ENCODE results near the gene MPPED1. TPM values are rescaled to one million over a fixed set of nuclear protein-coding genes. Genes with fewer than 3 reads are reported as not detected.

The MPPED1 gene
- polyA plus RNA-seq, 5 donors = 0.25 to 0.46 (median 0.46) TPM

DNA sequence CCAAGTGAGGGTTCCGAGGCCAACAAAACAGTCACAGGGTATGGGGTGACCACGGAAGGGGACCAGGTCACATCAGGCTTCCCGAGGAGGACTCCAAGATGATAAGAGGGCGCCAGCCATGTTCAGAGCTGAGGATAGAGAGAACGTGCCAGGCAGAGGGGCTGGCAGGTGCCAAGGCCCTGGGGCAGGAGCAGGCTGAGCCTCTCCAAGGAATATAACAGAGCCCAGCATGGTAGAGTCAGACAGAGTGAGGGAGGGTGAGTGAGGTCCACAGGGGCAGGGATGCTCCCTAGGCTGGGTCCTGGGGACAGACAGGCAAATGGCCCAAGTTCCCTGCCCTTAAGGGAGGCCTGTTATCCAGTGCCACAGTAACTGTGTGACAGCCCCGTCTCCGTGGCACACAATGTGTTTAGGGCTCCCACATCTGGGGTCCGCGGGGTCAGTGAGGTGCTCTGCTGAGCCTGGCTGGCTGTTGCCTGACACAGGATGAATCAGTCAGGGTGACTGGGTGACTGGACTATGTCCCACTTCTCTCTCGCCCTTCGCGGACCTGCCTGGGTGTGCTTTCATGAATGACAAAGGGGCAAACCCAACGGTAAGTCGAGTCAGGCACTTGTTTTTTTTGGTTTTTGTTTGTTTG is 105.3 kb downstream of the MPPED1 start:
- no peak for DNase-seq

DNA sequence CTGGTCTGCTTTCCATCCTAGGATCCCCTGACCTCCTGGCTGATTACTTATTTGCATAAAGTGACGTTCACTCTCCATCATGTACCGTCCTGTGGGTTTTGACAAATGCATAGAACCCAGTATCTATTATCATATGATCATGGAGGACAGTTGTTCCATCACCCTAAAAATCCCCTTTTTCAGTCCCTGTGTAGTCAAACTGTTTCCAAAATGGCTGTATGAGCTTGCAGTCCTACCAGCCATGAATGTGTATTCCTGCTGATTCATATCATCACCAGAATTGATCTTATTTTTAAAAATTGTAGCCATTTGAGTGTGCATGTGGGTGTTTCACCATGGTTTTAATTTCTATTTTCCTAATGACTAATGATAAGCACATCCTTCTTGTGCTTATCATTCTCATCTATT is 108.8 kb downstream of the MPPED1 start:
- no peak for DNase-seq

DNA sequence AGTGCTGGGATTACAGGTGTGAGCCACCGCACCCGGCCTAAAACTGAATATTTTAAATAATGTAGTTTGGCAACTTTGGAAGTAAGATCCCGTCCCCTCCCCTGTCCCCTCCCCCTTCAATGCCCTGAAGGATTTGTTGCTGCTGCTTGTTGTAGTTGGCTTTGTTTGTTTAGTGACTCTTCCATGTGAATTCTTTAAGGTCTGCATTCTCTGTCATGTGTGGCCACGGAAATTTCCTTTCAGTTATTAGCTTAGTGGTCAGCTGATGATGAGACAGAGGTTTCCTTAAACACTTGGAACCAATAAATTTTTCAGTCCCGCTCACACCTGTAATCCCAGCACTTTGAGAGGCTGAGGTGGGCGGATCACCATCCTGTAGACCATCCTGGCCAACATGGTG is 109.9 kb downstream of the MPPED1 start:
- DNase-seq = no peak

DNA sequence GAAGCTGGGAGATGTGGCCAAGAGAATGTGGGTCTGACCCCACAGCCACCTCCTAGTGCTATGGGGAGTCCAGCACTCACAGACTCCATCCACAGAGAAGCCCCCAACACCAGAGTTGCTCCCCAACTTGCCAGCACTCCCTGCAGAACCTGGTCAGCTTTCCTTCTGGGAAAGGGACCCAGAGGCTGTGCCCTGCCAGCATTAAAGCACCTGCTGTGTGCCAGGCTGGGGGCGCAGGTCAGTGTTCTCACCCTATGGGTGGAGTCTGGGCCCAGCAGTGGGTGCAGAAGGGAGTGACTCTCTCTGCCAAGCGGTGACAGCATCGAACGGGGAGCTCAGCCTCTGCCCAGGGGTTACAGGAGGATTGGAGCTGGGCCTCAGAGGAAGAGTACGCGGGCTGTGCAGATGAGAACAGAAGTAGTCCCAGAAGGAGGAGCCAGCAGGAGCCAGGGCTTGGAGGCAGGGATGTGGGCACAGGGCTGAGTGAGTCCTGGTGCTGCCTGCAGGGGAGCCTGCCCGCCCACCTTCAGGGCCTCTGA is 114.4 kb downstream of the MPPED1 start:
- DNase-seq = no peak

- DNase-seq = no peak
Measured at GRCh38 chr22:43526946-43527345, 115.1 kb downstream of the MPPED1 start.

GRCh38 chr22:43528601-43529360 is 117.0 kb downstream of the MPPED1 start:
- DNase-seq = no peak

- DNase-seq = no peak
Measured at GRCh38 chr22:43529461-43529860, 117.6 kb downstream of the MPPED1 start.

GRCh38 chr22:43529934-43530333 is 118.1 kb downstream of the MPPED1 start:
- DNase-seq = no peak

GRCh38 chr22:43530349-43531201 is 118.8 kb downstream of the MPPED1 start:
- DNase-seq = no peak

DNA sequence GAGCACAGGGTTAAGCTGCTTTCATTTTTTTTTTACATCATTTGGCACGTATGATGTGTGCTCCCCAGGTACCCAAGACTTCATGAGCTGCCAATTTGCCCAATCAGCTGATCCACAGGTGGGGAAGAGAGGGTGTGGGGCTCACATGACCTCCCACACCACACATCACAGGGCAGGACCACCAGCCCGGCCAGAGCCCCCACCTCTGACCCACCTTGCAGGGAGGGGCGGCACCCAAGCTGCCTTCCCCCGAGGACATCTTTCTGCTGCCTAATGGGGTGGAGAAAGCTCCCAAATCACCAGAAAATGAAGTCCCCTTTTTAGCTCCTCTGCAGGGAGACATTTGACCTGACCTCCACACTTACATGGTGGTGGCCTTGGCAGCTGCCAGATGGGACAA is 119.8 kb downstream of the MPPED1 start:
- no peak for DNase-seq

DNA sequence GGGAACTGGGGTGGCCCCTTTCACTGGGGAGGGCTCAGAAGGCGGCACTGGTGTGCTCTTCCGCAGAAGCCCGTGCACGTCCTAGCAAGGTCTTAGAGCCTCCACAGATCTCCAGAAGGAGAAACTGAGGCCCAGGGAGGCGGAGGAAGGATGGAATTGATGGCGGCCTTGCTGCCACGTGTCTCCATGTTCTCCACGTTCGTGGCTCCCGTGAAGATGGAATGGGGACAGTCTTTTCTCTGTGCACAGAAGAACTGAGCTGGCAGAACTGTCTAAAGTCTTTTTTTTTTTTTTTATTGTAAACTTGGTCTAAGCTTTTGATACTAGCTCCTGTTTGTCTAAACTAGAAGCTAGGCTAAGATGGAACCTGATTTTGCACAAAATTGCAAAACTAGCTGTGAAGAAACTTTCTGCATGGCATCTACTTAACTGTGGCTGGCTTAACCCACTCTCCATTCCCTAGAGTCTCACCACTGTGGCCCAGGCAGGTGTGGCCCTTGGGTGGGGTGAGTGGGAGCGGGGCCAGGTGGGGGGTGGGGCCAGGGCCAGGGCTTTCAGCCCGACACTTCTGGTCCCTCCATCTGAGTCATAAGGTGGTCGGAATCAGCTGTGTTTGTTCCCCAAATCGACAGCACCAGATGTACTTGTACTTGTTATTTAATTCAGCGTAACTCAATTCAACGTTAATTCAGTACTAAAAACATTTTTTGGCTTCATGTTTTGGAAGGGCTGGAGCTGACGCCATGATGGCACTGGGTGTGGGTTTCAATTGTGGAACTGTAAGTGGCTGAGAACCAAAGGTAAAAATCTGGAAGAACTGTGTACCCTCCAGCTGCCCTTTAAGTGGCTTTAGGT is 120.7 kb downstream of the MPPED1 start:
- no peak for DNase-seq

- DNase-seq = no peak
Measured at GRCh38 chr22:43533156-43533530, 121.3 kb downstream of the MPPED1 start.

- DNase-seq = no peak
Measured at GRCh38 chr22:43533656-43534428, 122.0 kb downstream of the MPPED1 start.

GRCh38 chr22:43534916-43535315 is 123.1 kb downstream of the MPPED1 start:
- no peak for DNase-seq

- no peak for DNase-seq
Measured at GRCh38 chr22:43535336-43535735, 123.5 kb downstream of the MPPED1 start.

DNA sequence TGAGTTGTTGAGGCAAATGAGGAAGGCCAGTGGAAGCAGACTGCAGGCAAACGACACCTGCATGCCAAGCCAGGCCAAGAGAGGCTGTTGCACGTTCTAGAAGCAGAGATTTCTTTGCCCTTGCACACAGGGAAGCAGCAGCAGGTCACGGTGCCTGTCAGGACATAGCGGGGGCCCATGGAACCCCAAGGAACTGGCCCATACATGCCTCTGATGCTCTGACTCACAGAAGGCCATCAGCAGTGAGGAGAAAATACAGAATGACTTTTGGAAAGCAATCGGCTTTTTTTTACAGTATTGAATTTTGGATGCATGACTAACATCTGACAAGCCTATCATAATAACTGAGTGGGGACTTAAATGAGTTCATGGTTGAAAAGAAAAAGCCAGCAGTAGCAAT is 123.9 kb downstream of the MPPED1 start:
- DNase-seq = no peak

- no peak for DNase-seq
Measured at GRCh38 chr22:43537019-43537585, 125.3 kb downstream of the MPPED1 start.

- no peak for DNase-seq
Measured at GRCh38 chr22:43539572-43540528, 128.0 kb downstream of the MPPED1 start.

GRCh38 chr22:43540529-43540923 is 128.7 kb downstream of the MPPED1 start:
- no peak for DNase-seq

Data from right lung (tissue), 5 donors.